Endothelial cell of umbilical vein (primary cell): ENCODE data around the gene CYP27C1. TPM values are rescaled to one million over a fixed set of nuclear protein-coding genes. Genes with fewer than 3 reads are reported as not detected.

Experiments
- BruUV-seq: library from RNA; stranded (reverse); fragments of 400-500 nt; replicated peaks from 2 replicates; lab custom pipeline; 2021; lab: Mats Ljungman, UMichigan
- CTCF ChIA-PET: fragments of 300-600, 350-600 bp; sonication (Branson Sonifier 250); formaldehyde crosslinking; loops from one replicate; lab custom pipeline; 2021; ENCODE audit warnings: antibody characterized with exemption, inconsistent platforms; lab: Charles Lee
- POLR2A ChIA-PET: fragments of 300-600, 350-600 bp; sonication (Branson Sonifier 250); formaldehyde crosslinking; loops from one replicate; lab custom pipeline; 2021; ENCODE audit warnings: antibody characterized with exemption, inconsistent platforms; lab: Charles Lee
- DNase-seq: peaks from one replicate; pipeline ENCODE4 v3.0.0-alpha.2; 2011; ENCODE audit warnings: low read depth, low spot score
- FAIRE-seq: peaks from 2 replicates; lab custom pipeline; 2011; peaks lifted over from hg19 to GRCh38; lab: Jason Lieb, UNC
- H2AFZ ChIP-seq: 2 replicates; pipeline ENCODE4 v1.6.0; 2012; ENCODE audit warnings: low read depth, low read length, control low read depth, inconsistent platforms
- H3K27ac ChIP-seq: 2 replicates; pipeline ENCODE4 v1.5.1; 2011; ENCODE audit warnings: low read depth, mild to moderate bottlenecking, control low read depth, low read length, moderate library complexity; ENCODE audit not compliant: insufficient read depth
- H3K27me3 ChIP-seq, 2 experiments: 2 replicates each; pipeline versions ENCODE4 v1.6.0 to v1.6.1; 2011; ENCODE audit warnings: low read length in 2 of 2, mixed read lengths in 1 of 2; ENCODE audit not compliant: control insufficient read depth in 2 of 2, insufficient read depth in 2 of 2
- H3K36me3 ChIP-seq, 2 experiments: 2 replicates in 1 of 2; 3 replicates in 1 of 2; pipeline ENCODE4 v1.5.1; 2011; ENCODE audit warnings: low read length in 2 of 2, mild to moderate bottlenecking in 1 of 2, moderate library complexity in 1 of 2; ENCODE audit not compliant: control insufficient read depth in 2 of 2, insufficient read depth in 2 of 2; ENCODE audit errors: extremely low read depth in 1 of 2
- H3K4me1 ChIP-seq: 3 replicates; pipeline ENCODE4 v1.5.1; 2011; ENCODE audit warnings: mild to moderate bottlenecking, low read length; ENCODE audit not compliant: control insufficient read depth, insufficient read depth; ENCODE audit errors: extremely low read depth
- H3K4me2 ChIP-seq: 2 replicates; pipeline ENCODE4 v1.6.1; 2011; ENCODE audit warnings: low read length, control low read depth, mixed read lengths; ENCODE audit not compliant: insufficient read depth
- H3K4me3 ChIP-seq, 3 experiments: fragments of 200-600 bp in 1 of 3; sonication (generic), shearing (Covaris generic) in 1 of 3; replicated peaks in 1 of 3; 2 replicates each; pipeline ENCODE4 v1.5.1; 2011 to 2016; ENCODE audit warnings: control low read depth in 3 of 3, low read length in 3 of 3, mild to moderate bottlenecking in 2 of 3, inconsistent platforms in 1 of 3, low read depth in 1 of 3, moderate library complexity in 1 of 3; ENCODE audit not compliant: insufficient read depth in 1 of 3
- H3K79me2 ChIP-seq: 2 replicates; pipeline ENCODE4 v1.6.0; 2012; ENCODE audit warnings: low read length, inconsistent platforms; ENCODE audit not compliant: control insufficient read depth, insufficient read depth
- H3K9ac ChIP-seq: replicated peaks from 2 replicates; pipeline ENCODE3; 2011; ENCODE audit warnings: low read length, control low read depth; ENCODE audit not compliant: insufficient read depth; ENCODE audit errors: extremely low read depth
- H3K9me1 ChIP-seq: replicated peaks from 3 replicates; pipeline ENCODE4 v1.6.0; 2011; ENCODE audit warnings: mild to moderate bottlenecking, low read length; ENCODE audit not compliant: control insufficient read depth, insufficient read depth; ENCODE audit errors: extremely low read depth
- H3K9me3 ChIP-seq: replicated peaks from 2 replicates; pipeline ENCODE4 v1.5.1; 2012; ENCODE audit warnings: low read length, inconsistent platforms; ENCODE audit not compliant: control insufficient read depth, insufficient read depth
- H4K20me1 ChIP-seq: replicated peaks from 2 replicates; pipeline ENCODE3; 2011; ENCODE audit warnings: mild to moderate bottlenecking, low read length; ENCODE audit not compliant: control insufficient read depth, insufficient read depth; ENCODE audit errors: extremely low read depth
- EZH2 ChIP-seq: IDR thresholded peaks from 2 replicates; pipeline ENCODE4 v1.6.1; 2012; ENCODE audit warnings: borderline replicate concordance, low read depth, mild to moderate bottlenecking, moderate library complexity, low read length, inconsistent platforms; ENCODE audit not compliant: severe bottlenecking
- FOS ChIP-seq: IDR thresholded peaks from 2 replicates; pipeline ENCODE4 v1.6.1; 2011; ENCODE audit warnings: mild to moderate bottlenecking, low read length, moderate library complexity, borderline replicate concordance; ENCODE audit not compliant: insufficient read depth
- GATA2 ChIP-seq: IDR thresholded peaks from 2 replicates; pipeline ENCODE4 v1.7.0; 2011; ENCODE audit warnings: low read depth, mild to moderate bottlenecking, moderate library complexity, mixed read lengths, low read length; ENCODE audit not compliant: insufficient read length, insufficient read depth
- JUN ChIP-seq: IDR thresholded peaks from 2 replicates; pipeline ENCODE4 v1.6.1; 2011; ENCODE audit warnings: borderline replicate concordance, low read depth; ENCODE audit not compliant: insufficient read length, insufficient read depth
- MAX ChIP-seq: IDR thresholded peaks from 2 replicates; pipeline ENCODE4 v1.6.1; 2011; ENCODE audit not compliant: insufficient read depth, insufficient read length
- MYC ChIP-seq: IDR thresholded peaks from one replicate; pipeline ENCODE4 v1.6.1; 2011; ENCODE audit warnings: mild to moderate bottlenecking, low read depth, low read length
- POLR2A ChIP-seq: IDR thresholded peaks from 2 replicates; pipeline ENCODE4 v1.6.1; 2012; ENCODE audit warnings: low read depth, mild to moderate bottlenecking, control low read depth, low read length
- POLR2AphosphoS5 ChIP-seq: IDR thresholded peaks from 2 replicates; pipeline ENCODE4 v1.6.1; 2012; ENCODE audit warnings: low read depth, mild to moderate bottlenecking, control low read depth, low read length, moderate library complexity; ENCODE audit not compliant: insufficient read depth
- dilution Hi-C: fragments of 300-500 bp; cut with MboI; formaldehyde crosslinking; loops from one replicate; pipeline ENCODE4 v1.15.0; 2019; ENCODE audit warnings: low sequenced_read_pairs; ENCODE audit not compliant: extremely low pct_ligation_motif_present
- intact Hi-C: fragments of 100-400 bp; cut with micrococcal nuclease; formaldehyde crosslinking; loops from one replicate; pipeline ENCODE4 v1.10.0; 2022
- polyA plus RNA-seq, 4 experiments: library from polyadenylated mRNA; depleted of rRNA in 3 of 4; stranded (reverse) in 3 of 4; unstranded in 1 of 4; fragments of >200 nt; gene quantifications; 2 replicates each; pipeline versions ENCODE4 v1.2.1 to v1.2.3, GENCODE V29; 2011 to 2012; ENCODE audit warnings: missing spikeins in 1 of 4
- total RNA-seq: library from RNA; stranded (reverse); gene quantifications from 2 replicates; pipeline ENCODE4 v1.2.3, GENCODE V29; 2021
- TF ChIP-seq, protein P1 (sequence below), 2 donors: IDR thresholded peaks; 1 replicate in 1 of 2; 2 replicates in 1 of 2; pipeline ENCODE4 v1.5.1; 2011; ENCODE audit warnings: low read length in 2 of 2, mild to moderate bottlenecking in 2 of 2, moderate library complexity in 2 of 2, control low read depth in 1 of 2, inconsistent platforms in 1 of 2, low read depth in 1 of 2; ENCODE audit not compliant: insufficient read depth in 1 of 2; ENCODE audit errors: extremely low read depth in 1 of 2

Gene CYP27C1
- total and polyA plus RNA-seq, 2 donors (not counting 3 experiments of a cell fraction or from before 2014, with no cell fraction given) = not detected

- Histone ChIP-seq H3K36me3 (no peaks in the 10 kb centered on the region), H3K79me2 (no peaks in the 10 kb centered on the region), H2AFZ (peak overlapping the region; percentile 50), H3K4me1 (peaks cover 11% of the 10 kb centered on the region), H3K27me3 (peaks cover 7 to 9% of the 10 kb centered on the region in 2 experiments), H3K9me1 (no peaks in the 10 kb centered on the region), H3K9ac (no peak overlapping the region), H3K4me3 (no peak overlapping the region), H3K9me3 (no peaks in the 10 kb centered on the region), H3K27ac (no peak overlapping the region), H3K4me2 (peak overlapping the region; percentile 31), H4K20me1 (no peaks in the 10 kb centered on the region)
- FAIRE-seq (peak; percentile 84), DNase-seq (peak; percentile 83)
- ChIA-PET CTCF (no interaction called here), POLR2A (no interaction called here)
- intact Hi-C loops (no loop called here), dilution Hi-C loops (no loop called here)
- no peak for TF ChIP-seq MAX
- TF ChIP-seq FOS = peak; percentile 64
- TF ChIP-seq GATA2 = peak; percentile 40
- TF ChIP-seq JUN = no peak
- peak; percentile 38 for TF ChIP-seq POLR2AphosphoS5
- TF ChIP-seq, protein P1, sequence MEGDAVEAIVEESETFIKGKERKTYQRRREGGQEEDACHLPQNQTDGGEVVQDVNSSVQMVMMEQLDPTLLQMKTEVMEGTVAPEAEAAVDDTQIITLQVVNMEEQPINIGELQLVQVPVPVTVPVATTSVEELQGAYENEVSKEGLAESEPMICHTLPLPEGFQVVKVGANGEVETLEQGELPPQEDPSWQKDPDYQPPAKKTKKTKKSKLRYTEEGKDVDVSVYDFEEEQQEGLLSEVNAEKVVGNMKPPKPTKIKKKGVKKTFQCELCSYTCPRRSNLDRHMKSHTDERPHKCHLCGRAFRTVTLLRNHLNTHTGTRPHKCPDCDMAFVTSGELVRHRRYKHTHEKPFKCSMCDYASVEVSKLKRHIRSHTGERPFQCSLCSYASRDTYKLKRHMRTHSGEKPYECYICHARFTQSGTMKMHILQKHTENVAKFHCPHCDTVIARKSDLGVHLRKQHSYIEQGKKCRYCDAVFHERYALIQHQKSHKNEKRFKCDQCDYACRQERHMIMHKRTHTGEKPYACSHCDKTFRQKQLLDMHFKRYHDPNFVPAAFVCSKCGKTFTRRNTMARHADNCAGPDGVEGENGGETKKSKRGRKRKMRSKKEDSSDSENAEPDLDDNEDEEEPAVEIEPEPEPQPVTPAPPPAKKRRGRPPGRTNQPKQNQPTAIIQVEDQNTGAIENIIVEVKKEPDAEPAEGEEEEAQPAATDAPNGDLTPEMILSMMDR (IDR thresholded peaks at IDR 0.05; ENCODE audit: extremely low read depth in 1 of 2, insufficient read depth in 1 of 2, low read depth in 1 of 2, low read length in 2 of 2) = no peak
- TF ChIP-seq EZH2 = no peak
- no peak for TF ChIP-seq POLR2A
- no peak for TF ChIP-seq MYC
- BruUV-seq = no TSS peak
Measured at GRCh38 chr2:127226520-127227263, 6.6 kb upstream of the CYP27C1 start.
